Adrenal gland (tissue), 12 donors: ENCODE results near the gene S1PR4. TPM values are rescaled to one million over a fixed set of nuclear protein-coding genes. Genes with fewer than 3 reads are reported as not detected.
"Not testable (repeated sequence)": the region's sequence is repeated elsewhere in the genome, so short reads cannot be mapped to it uniquely, and the experiment has no call there.

Experiments used
- DNase-seq, 7 donors: peaks; one replicate each; pipeline ENCODE4 v3.0.0-alpha.2; 2019 to 2020
- H3K27ac ChIP-seq, 5 donors: fragments of 200-600 bp; sonication (generic) in 4 of 5; 1 replicate in 3 of 5; 2 replicates in 2 of 5; pipeline versions ENCODE4 v1.5.1 to v1.8.0; 2016 to 2020; ENCODE audit warnings: mild to moderate bottlenecking in 1 of 5
- H3K27me3 ChIP-seq: fragments of 200-600 bp; 2 replicates; pipeline ENCODE4 v1.8.0; 2021
- H3K36me3 ChIP-seq, 2 donors: fragments of 200-600 bp; replicated peaks in 1 of 2; 1 replicate in 1 of 2; 2 replicates in 1 of 2; pipeline versions ENCODE4 v1.5.1 to v1.8.0; 2018 to 2022
- H3K4me1 ChIP-seq, 2 donors: fragments of 200-600 bp; replicated peaks in 1 of 2; 1 replicate in 1 of 2; 2 replicates in 1 of 2; pipeline versions ENCODE4 v1.5.1 to v1.8.0; 2018 to 2021
- H3K4me3 ChIP-seq, 4 donors: fragments of 200-600 bp; sonication (generic) in 3 of 4; one replicate each; pipeline ENCODE4 v1.5.1; 2016 to 2018
- H3K9me3 ChIP-seq, 3 donors: fragments of 200-600 bp; sonication (generic) in 1 of 3; replicated peaks in 1 of 3; 1 replicate in 2 of 3; 2 replicates in 1 of 3; pipeline versions ENCODE4 v1.5.1 to v1.8.0; 2016 to 2021
- POLR2A ChIP-seq, 2 donors: fragments of 450-650 bp; IDR thresholded peaks; one replicate each; pipeline ENCODE4 v1.6.1; 2017; ENCODE audit warnings: antibody characterized with exemption in 2 of 2, mild to moderate bottlenecking in 2 of 2, moderate library complexity in 1 of 2
- WGBS, 4 donors: extraction: QIAGEN DNeasy Blood & Tissue Kit in 2 of 4; methylation state at CpG; one replicate each; pipeline versions ENCODE4 v1.1.5 to v1.1.7; 2013 to 2017; 5-methylcytosine and 5-hydroxymethylcytosine counted together
- intact Hi-C, 2 donors: fragments of 100-400 bp; cut with DNase I; formaldehyde crosslinking; loops; one replicate each; pipeline versions ENCODE4 v1.14.1 to v1.15.0; 2022 to 2023
- polyA plus RNA-seq, 3 donors: library from polyadenylated mRNA; stranded (reverse); fragments of 200-250 nt in 2 of 3; fragments of 350-450 nt in 1 of 3; fragmentation: Illumina TruSeq in 1 of 3; extraction: RNeasy Lipid Tissue Mini Kit (QIAGEN cat#74804) in 1 of 3; gene quantifications; one replicate each; pipeline ENCODE4 v1.2.3, GENCODE V29; 2013 to 2014
- total RNA-seq, 9 donors: library from RNA; depleted of rRNA in 4 of 9; stranded (reverse); fragments of >200 nt in 4 of 9; fragments of 120-200 nt in 1 of 9; fragmentation: NEBNext Ultra II Directional in 1 of 9; extraction: Animal tissue kit (Norgen Biotek cat#: 25700) in 1 of 9; gene quantifications; one replicate each; pipeline versions ENCODE4 v1.1.0 to v1.2.4, GENCODE V29; 2013 to 2023
- TF ChIP-seq, protein P1 (sequence below), 6 experiments: fragments of 450-650 bp in 4 of 6; fragments of 200-600 bp in 2 of 6; sonication (generic) in 1 of 6; IDR thresholded peaks; 1 replicate in 5 of 6; 2 replicates in 1 of 6; pipeline versions ENCODE4 v1.5.1 to v1.8.0; 2016 to 2021; ENCODE audit warnings: antibody characterized with exemption in 6 of 6, mild to moderate bottlenecking in 2 of 6, moderate library complexity in 1 of 6
- donor health status: healthy with polysubstance abuse.
- donor health status: Bipolar disorder and iron deficiency.
- donor health status: DM: yes; HTN: yes; CAD: no.
- donor health status: DM: no; HTN: no; CAD: no.
- donor health status: DM: no; HTN: no; CAD: no.
- donor health status: DM: yes; HTN: yes; CAD: no.

S1PR4 gene
- total and polyA plus RNA-seq, 12 donors = 0.78 to 5.5 (median 2.2) TPM; not detected in 1

DNA sequence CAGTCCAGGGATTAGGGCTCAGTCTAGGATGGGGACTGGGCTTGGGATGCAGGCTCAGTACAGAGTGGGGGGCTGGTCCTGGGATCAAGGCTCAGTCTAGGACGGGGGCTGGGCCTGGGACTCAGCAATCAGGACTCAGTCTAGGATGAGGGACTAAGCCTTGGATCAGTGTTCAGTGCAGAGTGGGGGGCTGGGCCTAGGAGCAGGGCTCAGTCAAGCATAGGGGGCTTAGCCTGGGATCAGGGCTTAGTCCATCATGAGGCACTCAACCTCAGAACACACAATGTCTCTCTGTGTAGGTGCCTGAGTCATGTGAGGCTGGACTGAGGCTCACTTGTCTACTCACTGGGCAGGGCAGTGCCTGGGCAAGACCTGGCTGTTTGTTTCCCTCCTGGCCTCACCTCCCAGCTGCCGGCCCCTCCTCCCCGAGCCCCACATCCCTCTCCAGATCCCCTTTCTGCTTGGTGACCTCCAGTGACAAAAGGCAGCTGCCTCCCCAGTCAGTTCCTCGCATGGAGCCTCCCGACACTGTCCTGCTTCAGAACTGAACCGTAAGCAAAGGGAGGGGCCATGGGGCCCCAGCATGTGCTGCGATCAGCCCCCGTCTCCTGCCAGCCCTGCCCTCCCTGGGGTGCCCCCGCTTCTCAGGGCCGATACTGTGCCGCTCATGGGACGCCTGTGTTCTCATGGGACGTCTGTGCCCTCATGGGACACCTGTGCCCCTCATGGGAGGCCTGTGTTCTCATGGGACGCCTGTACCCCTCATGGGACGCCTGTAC lies 6.5 kb upstream of the S1PR4 start:
- H3K4me1 ChIP-seq = no peaks in the 10 kb centered on the region
- 82 to 89% (median 88%) methylated on average over 6 to 15 of the region's 15 CpGs for WGBS, 4 donors

GRCh38 chr19:3172673-3173000 lies 5.9 kb upstream of the S1PR4 start:
- DNase-seq, intact Hi-C loops: not testable (repeated sequence)
- WGBS, 4 donors = 35 to 68% (median 56%) methylated on average over 2 to 6 of the region's 6 CpGs; no CpG with 5 or more reads in 1 of the 4 donors

More for the DNA sequence above, 6.5 kb upstream of the S1PR4 start:
- no peaks in the 10 kb centered on the region for H3K27me3 ChIP-seq
- no peaks in the 10 kb centered on the region for H3K36me3 ChIP-seq
- no peaks in the 10 kb centered on the region for H3K9me3 ChIP-seq
- intact Hi-C loops = no loop called here
- H3K27ac ChIP-seq = no peak overlapping the region
- DNase-seq = no peak
- TF ChIP-seq POLR2A (IDR thresholded peaks at IDR 0.05) = no peak
- TF ChIP-seq, protein P1, sequence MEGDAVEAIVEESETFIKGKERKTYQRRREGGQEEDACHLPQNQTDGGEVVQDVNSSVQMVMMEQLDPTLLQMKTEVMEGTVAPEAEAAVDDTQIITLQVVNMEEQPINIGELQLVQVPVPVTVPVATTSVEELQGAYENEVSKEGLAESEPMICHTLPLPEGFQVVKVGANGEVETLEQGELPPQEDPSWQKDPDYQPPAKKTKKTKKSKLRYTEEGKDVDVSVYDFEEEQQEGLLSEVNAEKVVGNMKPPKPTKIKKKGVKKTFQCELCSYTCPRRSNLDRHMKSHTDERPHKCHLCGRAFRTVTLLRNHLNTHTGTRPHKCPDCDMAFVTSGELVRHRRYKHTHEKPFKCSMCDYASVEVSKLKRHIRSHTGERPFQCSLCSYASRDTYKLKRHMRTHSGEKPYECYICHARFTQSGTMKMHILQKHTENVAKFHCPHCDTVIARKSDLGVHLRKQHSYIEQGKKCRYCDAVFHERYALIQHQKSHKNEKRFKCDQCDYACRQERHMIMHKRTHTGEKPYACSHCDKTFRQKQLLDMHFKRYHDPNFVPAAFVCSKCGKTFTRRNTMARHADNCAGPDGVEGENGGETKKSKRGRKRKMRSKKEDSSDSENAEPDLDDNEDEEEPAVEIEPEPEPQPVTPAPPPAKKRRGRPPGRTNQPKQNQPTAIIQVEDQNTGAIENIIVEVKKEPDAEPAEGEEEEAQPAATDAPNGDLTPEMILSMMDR (IDR thresholded peaks at IDR 0.05) = no peak
- H3K4me3 ChIP-seq = no peak overlapping the region

GRCh38 chr19:3175781-3176714 lies 2.5 kb upstream of the S1PR4 start:
- 58 to 66% (median 60%) methylated on average over 13 to 17 of the region's 17 CpGs for WGBS, 4 donors
- DNase-seq = no peak
- intact Hi-C loops = no loop called here
- Histone ChIP-seq H3K4me3 (no peak overlapping the region), H3K36me3 (no peaks in the 10 kb centered on the region), H3K4me1 (no peaks in the 10 kb centered on the region), H3K27ac (no peak overlapping the region), H3K9me3 (no peaks in the 10 kb centered on the region), H3K27me3 (no peaks in the 10 kb centered on the region)
- no peak for TF ChIP-seq POLR2A (IDR thresholded peaks at IDR 0.05)
- TF ChIP-seq, protein P1 (IDR thresholded peaks at IDR 0.05) = no peak

More at GRCh38 chr19:3172673-3173000, 5.9 kb upstream of the S1PR4 start:
- H3K4me1 ChIP-seq, H3K4me3 ChIP-seq, H3K9me3 ChIP-seq, H3K27ac ChIP-seq, H3K27me3 ChIP-seq, H3K36me3 ChIP-seq: not testable (repeated sequence)

GRCh38 chr19:3176715-3177501 lies 1.7 kb upstream of the S1PR4 start:
- Histone ChIP-seq H3K9me3 (no peaks in the 10 kb centered on the region), H3K4me1 (no peaks in the 10 kb centered on the region), H3K36me3 (no peaks in the 10 kb centered on the region), H3K4me3 (no peak overlapping the region), H3K27me3 (no peaks in the 10 kb centered on the region), H3K27ac (no peak overlapping the region)
- DNase-seq = peak in 1 of 7 donors; percentile 16
- intact Hi-C loops = no loop called here
- 69 to 88% (median 72%) methylated on average over 5 to 11 of the region's 11 CpGs for WGBS, 4 donors
- TF ChIP-seq, protein P1 (IDR thresholded peaks at IDR 0.05) = no peak
- no peak for TF ChIP-seq POLR2A (IDR thresholded peaks at IDR 0.05)
